Measurements from ENCODE around the gene ZFYVE28. TPM values are rescaled to one million over a fixed set of nuclear protein-coding genes. Genes with fewer than 3 reads are reported as not detected.

ZFYVE28 gene
- total RNA-seq, 1 donor from 2014 or later = 1.3 TPM

DNA sequence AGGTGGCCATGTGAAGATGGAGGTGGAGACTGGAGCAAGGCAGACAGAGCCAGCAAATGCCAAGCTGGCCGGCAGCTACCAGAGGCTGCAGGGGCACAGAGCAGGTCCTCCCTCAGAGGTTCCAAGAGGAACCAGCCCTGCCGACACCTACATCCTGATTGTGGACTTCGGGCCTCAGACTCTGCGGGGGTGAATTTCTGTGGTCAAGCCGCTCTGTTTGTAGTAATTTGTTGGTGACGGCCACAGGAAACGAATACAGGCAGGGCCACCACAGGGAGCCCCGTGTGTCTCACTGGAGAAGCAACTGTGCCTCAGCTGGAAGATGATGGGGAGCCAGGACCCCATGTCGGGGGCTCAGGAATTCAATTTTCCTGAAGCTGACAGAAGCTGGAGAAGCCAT is 28.3 kb downstream of the ZFYVE28 start:
- TF ChIP-seq, protein P1, sequence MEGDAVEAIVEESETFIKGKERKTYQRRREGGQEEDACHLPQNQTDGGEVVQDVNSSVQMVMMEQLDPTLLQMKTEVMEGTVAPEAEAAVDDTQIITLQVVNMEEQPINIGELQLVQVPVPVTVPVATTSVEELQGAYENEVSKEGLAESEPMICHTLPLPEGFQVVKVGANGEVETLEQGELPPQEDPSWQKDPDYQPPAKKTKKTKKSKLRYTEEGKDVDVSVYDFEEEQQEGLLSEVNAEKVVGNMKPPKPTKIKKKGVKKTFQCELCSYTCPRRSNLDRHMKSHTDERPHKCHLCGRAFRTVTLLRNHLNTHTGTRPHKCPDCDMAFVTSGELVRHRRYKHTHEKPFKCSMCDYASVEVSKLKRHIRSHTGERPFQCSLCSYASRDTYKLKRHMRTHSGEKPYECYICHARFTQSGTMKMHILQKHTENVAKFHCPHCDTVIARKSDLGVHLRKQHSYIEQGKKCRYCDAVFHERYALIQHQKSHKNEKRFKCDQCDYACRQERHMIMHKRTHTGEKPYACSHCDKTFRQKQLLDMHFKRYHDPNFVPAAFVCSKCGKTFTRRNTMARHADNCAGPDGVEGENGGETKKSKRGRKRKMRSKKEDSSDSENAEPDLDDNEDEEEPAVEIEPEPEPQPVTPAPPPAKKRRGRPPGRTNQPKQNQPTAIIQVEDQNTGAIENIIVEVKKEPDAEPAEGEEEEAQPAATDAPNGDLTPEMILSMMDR (IDR thresholded peaks at IDR 0.05; ENCODE audit: insufficient read depth, low read length, severe bottlenecking) = no peak
- FAIRE-seq = no peak
- H3K4me3 ChIP-seq (ENCODE audit: low read depth, low read length) = no peak overlapping the region
- H3K27me3 ChIP-seq (ENCODE audit: control insufficient read depth, insufficient read depth, low read length) = peaks cover 9% of the 10 kb centered on the region
- no peak for DNase-seq (ENCODE audit: low read depth)
- no peaks in the 10 kb centered on the region for H3K36me3 ChIP-seq (ENCODE audit: control insufficient read depth, insufficient read depth, low read length)

GRCh38 chr4:2389691-2390090 is 28.8 kb downstream of the ZFYVE28 start:
- Histone ChIP-seq H3K4me3 (ENCODE audit: low read depth, low read length) (no peak overlapping the region), H3K27me3 (ENCODE audit: control insufficient read depth, insufficient read depth, low read length) (peaks cover 9% of the 10 kb centered on the region), H3K36me3 (ENCODE audit: control insufficient read depth, insufficient read depth, low read length) (no peaks in the 10 kb centered on the region)
- FAIRE-seq (no peak), DNase-seq (ENCODE audit: low read depth) (no peak)
- TF ChIP-seq, protein P1 (IDR thresholded peaks at IDR 0.05; ENCODE audit: insufficient read depth, low read length, severe bottlenecking) = no peak

DNA sequence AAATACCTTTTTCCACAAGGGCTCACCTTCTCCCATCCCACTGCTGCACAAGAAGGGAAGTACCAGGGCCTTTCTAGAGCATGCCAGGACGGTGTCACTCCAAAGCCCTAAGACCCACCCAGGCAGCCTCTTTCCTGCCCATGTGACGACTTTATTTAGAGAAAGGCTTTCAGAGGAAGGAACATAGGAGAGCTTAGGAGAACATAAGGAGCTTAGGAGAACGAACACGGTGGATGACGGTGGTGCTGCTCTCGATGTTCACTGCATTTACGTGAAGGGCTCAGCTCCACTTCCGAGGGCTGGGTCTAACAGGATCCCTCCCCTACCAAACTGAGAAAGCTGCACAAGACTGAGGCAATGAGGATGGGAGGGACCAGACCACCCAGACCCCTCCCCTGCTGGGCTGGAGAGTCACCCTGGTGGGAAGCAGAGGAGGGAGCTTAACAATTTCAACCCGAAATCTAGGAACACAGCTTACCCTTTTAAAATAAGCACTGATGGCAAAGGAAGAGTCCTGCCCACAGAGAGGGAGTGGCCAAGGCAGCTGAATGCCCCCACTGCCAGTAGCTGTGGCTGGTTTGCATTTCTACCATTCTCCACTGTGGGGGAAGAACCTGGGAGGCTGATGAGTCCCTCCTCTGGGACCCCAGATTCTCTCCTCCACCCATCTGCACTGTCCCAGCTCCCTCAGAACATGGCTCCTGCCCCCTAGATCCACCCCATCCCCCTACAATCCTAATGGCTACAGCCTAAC is 29.8 kb downstream of the ZFYVE28 start:
- TF ChIP-seq, protein P1 (IDR thresholded peaks at IDR 0.05; ENCODE audit: insufficient read depth, low read length, severe bottlenecking) = no peak
- FAIRE-seq = no peak
- Histone ChIP-seq H3K4me3 (ENCODE audit: low read depth, low read length) (no peak overlapping the region), H3K27me3 (ENCODE audit: control insufficient read depth, insufficient read depth, low read length) (peaks cover 11% of the 10 kb centered on the region), H3K36me3 (ENCODE audit: control insufficient read depth, insufficient read depth, low read length) (no peaks in the 10 kb centered on the region)
- no peak for DNase-seq (ENCODE audit: low read depth)

DNA sequence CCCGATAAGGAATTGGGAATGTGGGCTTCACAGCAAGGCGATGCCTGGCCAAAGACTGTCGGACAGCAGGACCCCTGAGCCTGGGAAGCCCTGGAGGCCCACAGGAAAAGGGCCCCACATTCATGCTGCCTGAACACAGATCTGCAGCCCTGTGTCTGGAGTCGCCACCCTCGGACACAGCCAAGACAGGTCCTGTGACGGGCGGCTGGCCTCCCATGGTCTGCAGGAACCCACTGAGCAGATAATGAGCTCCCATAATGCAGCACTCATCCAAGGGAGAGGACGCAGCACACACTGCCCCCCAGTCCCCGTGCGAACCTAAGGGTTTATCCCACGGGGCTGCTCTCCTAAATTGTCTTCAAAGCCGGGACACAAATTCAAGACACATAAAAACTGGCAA is 30.6 kb downstream of the ZFYVE28 start:
- TF ChIP-seq, protein P1 (IDR thresholded peaks at IDR 0.05; ENCODE audit: insufficient read depth, low read length, severe bottlenecking) = no peak
- FAIRE-seq (no peak), DNase-seq (ENCODE audit: low read depth) (no peak)
- H3K4me3 ChIP-seq (ENCODE audit: low read depth, low read length) = no peak overlapping the region
- peaks cover 11% of the 10 kb centered on the region for H3K27me3 ChIP-seq (ENCODE audit: control insufficient read depth, insufficient read depth, low read length)
- H3K36me3 ChIP-seq (ENCODE audit: control insufficient read depth, insufficient read depth, low read length) = no peaks in the 10 kb centered on the region

DNA sequence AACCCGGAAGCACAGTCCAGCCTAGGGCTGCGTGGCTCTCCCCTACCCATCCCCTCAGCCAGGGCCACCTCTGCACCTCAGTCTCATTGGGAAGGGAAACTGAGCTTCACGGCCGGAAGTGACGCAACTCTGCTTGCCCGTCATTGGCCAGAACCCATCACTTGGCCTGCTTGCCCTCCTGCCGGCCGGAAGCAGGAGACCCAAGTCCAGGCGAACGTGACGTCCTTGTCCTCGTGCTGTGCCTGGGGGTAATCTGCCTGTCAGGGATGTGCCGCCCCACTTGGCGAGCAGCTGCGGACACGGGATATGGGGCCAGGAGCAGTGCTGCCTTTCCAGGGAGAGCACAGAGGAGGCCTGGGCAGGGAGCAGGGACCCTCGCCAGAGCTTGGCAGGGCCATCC is 31.2 kb downstream of the ZFYVE28 start:
- Histone ChIP-seq H3K27me3 (ENCODE audit: control insufficient read depth, insufficient read depth, low read length) (peaks cover 11% of the 10 kb centered on the region), H3K36me3 (ENCODE audit: control insufficient read depth, insufficient read depth, low read length) (no peaks in the 10 kb centered on the region), H3K4me3 (ENCODE audit: low read depth, low read length) (no peak overlapping the region)
- no peak for DNase-seq (ENCODE audit: low read depth)
- FAIRE-seq = no peak
- TF ChIP-seq, protein P1 (IDR thresholded peaks at IDR 0.05; ENCODE audit: insufficient read depth, low read length, severe bottlenecking) = no peak

DNA sequence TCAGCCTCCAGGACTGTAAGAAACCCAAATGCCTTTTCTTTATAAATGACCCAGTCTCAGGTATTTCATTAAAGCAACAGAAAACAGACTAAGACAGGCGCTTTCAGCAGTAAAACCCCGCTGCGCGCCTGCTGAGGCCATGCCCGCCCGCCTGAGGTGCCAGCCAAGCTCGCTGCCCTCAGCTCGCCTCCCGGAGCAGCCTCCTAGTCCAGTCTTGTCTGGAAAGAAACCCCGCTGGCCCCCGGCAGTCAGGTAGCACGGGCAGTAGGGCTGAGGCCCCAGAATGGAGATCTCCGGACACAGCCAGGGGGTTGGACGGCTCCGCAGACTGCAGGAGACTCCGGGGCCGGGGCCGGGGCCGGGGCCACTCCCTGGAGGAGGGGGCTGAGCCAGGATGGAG is 31.7 kb downstream of the ZFYVE28 start:
- no peak for FAIRE-seq

More for the DNA sequence above, 31.7 kb downstream of the ZFYVE28 start:
- no peak overlapping the region for H3K4me3 ChIP-seq (ENCODE audit: low read depth, low read length)
- H3K36me3 ChIP-seq (ENCODE audit: control insufficient read depth, insufficient read depth, low read length) = no peaks in the 10 kb centered on the region
- H3K27me3 ChIP-seq (ENCODE audit: control insufficient read depth, insufficient read depth, low read length) = peaks cover 11% of the 10 kb centered on the region
- no peak for DNase-seq (ENCODE audit: low read depth)
- TF ChIP-seq, protein P1 (IDR thresholded peaks at IDR 0.05; ENCODE audit: insufficient read depth, low read length, severe bottlenecking) = no peak
